SKM-1 (cell line): Measurements from ENCODE around the gene PRIMPOL.
"Not testable (repeated sequence)": the region's sequence is repeated elsewhere in the genome, so short reads cannot be mapped to it uniquely, and the experiment has no call there.

Experiments
- DNase-seq: peaks from one replicate; lab custom pipeline; 2025; ENCODE audit not compliant: unreplicated experiment; lab: John Stamatoyannopoulos, UW

Gene PRIMPOL, protein sequence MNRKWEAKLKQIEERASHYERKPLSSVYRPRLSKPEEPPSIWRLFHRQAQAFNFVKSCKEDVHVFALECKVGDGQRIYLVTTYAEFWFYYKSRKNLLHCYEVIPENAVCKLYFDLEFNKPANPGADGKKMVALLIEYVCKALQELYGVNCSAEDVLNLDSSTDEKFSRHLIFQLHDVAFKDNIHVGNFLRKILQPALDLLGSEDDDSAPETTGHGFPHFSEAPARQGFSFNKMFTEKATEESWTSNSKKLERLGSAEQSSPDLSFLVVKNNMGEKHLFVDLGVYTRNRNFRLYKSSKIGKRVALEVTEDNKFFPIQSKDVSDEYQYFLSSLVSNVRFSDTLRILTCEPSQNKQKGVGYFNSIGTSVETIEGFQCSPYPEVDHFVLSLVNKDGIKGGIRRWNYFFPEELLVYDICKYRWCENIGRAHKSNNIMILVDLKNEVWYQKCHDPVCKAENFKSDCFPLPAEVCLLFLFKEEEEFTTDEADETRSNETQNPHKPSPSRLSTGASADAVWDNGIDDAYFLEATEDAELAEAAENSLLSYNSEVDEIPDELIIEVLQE

DNA sequence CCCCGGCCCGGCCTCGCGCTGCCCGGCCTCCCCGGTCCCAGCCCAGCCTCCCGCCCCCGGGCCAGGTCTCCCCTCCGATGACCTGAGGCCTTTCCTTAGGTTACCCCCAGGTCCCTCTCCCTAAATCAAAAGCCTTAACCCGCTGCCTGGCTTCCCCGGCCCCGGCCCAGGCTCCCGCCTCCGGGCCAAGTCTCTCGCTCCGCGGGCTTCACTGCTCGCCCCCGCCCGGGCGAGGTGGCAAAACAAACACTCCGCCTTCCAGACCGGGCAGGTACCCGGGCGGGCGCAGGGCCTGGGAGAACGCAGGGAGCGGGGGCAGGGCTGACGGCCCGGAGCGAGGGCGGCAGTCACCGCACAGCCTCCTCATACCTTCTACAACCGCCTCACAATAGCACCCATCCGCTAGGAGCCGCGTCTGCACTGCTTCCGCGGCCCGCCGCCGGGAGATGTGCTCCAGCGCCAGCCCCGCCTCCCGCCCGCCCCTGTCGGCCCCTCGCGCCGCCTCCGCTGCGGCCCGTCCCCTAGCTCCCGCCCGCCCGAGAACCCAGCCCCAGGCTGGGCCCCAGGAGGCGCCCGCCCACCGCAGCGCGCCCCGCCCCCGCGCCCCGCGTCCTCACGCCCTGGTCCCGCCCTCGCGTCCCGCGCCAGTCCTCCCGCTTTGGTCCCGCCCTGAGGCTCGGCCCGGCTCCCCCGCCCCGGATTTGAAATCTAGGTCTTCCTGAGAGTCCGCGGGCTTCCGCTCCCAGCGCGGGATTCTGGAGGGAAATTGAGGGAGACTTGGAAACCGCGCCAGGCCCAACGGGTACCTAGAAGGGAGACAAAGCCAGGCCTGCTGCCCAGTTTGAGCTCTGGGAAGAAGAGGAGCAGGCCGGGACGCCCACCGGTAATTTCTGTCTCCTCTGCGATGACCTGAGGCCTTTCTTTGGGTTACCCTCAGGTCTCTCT, at the start of gene PRIMPOL, which contains the start of gene CASP3:
PRIMPOL (plus strand) TSS at position 713 of the 945 bp plus-strand sequence. CDS start 7,403 bp downstream, outside the sequence.
CASP3 (minus strand) TSS at position 422 of the 945 bp plus-strand sequence. CDS start 10,994 bp downstream, outside the sequence.
- DNase-seq = peak; percentile 91

DNA sequence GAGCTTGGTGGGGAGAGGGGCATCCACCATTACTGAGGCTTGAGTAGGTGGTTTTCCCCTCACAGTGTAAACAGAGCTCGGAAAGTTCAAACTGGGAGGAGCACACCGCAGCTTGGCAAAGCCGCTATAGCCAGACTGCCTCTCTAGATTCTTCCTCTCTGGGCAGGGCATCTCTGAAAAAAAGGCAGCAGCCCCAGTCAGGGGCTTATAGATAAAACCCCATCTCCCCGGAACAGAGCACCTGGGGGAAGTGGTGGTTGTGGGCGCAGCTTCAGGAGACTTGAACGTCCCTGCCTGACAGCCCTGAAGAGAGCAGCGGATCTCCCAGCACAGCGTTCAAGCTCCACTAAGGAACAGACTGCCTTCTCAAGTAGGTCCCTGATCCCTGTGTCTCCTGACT, 48.6 kb upstream of the PRIMPOL start:
- not testable (repeated sequence) for DNase-seq

DNA sequence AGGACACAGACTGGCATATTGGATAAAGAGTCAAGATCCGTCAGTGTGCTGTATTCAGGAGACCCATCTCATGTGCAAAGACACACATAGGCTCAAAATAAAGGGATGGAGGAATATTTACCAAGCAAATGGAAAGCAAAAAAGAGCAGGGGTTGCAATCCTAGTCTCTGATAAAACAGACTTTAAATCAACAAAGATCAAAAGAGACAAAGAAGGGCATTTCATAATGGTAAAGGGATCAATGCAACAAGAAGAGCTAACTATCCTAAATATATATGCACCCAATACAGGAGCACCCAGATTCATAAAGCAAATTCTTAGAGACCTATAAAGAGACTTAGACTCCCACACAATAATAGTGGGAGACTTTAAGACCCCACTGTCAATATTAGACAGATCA, 46.7 kb upstream of the PRIMPOL start:
- not testable (repeated sequence) for DNase-seq

DNA sequence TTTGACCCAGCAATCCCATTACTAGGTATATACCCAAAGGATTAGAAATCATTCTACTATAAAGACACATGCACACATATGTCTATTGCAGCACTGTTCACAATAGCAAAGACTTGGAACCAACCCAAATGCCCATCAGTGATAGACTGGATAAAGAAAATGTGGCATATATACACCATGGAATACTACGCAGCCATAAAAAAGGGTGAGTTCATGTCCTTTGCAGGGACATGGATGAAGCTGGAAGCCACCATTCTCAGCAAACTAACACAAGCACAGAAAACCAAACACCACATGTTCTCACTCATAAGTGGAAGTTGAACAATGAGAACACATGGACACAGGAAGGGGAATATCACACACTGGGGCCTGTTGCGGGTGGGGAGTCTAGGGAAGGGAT, 42.1 kb upstream of the PRIMPOL start:
- DNase-seq = not testable (repeated sequence)

DNA sequence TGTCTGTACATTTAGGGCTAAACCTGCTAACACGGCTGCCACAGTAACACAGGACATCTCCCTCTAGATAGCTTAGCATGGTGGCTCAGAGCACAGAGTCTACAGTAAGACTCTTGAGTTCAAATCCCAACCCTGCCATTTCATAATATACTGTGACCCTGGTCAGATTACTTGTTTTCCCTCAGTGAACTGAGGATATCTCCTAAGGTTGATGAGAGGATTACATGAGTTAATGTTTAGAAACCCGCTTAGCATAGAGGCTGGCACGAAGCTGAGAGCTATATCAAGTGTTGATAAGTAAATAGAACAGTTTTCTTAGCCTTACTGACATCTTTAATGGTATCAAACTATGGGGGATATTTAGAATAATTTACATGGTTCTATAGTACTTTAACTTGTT, 37.5 kb upstream of the PRIMPOL start:
- DNase-seq = no peak

DNA sequence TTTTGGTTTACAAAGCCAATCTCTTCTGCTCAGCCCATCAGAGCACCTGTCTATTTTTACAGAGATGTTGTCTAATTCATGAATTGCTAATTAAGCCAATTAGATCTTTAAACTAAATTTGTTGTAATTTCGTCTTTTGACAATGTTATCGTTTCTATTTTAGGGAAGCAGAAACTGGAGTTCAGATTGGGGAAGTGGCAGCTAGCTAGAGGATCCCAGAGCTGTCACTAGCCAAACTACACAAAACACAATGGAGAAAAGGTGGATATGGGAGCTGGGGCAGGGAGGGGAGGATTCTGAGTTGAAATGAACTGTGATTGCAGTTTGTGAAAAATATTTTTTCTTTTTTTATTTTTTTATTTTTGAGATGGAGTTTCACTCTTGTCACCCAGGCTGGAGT, 36.1 kb upstream of the PRIMPOL start:
- no peak for DNase-seq

DNA sequence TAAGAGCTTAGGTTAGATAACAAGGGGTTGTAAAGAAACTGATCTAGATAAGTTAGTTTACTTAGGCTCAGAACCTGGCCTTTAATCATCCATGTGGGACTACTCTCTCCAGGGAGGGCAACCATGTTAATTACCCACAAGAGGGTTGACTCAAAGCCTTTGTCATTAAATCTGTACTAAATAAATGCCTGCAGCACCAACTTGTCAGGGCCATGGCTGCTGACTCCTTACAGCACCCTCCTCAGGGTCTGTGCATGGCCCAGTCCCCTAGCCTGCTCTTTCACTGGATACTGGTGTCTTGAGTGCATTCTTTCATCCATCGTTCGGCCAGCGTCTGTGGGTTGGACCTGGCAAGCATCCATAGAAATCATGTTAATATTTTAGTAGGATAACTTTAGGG, 35.0 kb upstream of the PRIMPOL start:
- DNase-seq = no peak

DNA sequence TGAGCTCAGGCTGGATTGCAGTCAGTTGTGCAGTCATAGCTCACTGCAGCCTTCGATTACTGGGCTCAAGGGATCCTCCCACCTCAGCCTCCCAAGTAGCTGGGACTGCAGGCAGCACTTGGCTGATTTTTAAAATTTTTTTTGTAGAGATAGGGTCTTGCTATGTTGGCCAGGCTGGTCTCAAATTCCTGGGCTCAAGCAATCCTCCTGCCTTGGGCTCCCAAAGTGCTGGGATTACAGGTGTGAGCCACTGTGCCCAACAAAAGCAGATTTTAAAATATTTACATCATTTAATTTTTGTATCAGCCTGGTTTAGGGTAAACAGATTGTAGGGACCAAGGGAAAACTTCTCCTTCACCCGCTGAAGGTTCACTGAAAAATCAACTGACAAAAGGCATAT, 33.4 kb upstream of the PRIMPOL start:
- DNase-seq = not testable (repeated sequence)

DNA sequence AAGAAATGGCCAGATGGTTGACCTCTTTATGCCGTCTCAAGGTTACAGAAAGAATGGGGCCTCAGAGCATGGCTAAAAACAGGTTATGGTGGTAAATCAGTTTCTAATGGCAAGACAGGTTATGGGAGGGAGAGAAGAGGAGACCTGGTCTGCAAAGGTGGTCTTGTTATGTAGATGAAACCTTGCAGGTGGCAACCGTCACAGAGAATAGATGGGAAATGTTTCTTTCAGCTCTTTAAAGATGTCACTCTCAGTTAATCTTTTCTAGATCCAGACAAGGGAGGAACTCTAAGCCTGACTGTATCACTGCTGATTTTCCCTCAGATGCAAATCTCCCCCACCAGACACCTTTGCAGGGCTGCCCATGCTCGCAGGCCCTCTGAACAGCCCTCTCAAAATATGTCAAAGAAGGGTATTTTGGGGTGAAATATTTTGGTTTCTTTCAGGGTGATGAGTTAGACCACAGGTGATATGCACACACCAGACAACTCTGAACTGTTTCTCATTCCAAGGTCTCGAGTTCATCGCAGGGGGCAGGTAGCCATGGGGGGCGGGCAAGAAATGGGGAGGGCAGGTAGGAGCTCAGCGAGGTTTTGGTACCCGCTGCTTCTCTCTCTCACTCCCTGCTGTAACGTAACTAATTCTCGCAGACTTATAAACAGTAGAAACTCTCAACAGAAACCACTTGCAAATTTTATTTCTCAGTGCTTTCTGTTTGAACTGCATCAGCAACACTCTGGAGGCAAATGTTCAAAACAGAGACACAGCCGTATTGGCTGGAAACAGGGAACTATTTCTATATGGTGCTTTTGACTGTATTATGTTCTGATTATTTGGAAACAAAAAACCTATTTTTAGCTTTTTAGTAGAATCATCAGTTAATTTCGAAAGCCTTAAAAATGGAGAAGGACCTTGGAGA, 32.6 kb upstream of the PRIMPOL start:
- DNase-seq = no peak

DNA sequence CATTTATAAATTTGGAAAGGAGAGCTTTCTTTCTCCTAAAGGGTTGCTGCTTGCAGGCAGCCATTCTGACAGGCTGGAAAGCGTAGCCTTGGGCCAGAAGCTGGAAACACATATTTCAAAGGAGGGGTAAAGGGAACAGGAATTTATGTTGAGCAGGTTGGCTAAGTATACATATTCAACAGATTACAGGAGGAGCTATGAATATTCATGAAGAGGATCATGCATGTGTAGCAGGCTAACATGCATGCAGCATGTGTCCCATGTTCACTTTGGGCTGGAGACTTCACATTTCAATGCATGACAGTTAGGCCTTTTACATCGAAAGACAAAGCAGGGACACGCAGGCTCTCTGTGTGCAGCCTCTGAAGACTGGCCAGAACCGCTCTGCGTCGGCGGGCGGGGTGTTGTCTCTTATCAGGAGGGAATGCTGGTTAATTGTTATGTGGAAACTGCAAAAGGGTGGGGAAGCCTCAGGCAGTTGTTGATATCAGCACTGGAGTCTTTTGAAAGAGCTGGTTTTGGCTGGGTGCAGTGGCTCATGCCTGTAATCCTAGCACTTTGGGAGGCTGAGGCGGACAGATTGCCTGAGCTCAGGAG, 31.8 kb upstream of the PRIMPOL start:
- DNase-seq = no peak

DNA sequence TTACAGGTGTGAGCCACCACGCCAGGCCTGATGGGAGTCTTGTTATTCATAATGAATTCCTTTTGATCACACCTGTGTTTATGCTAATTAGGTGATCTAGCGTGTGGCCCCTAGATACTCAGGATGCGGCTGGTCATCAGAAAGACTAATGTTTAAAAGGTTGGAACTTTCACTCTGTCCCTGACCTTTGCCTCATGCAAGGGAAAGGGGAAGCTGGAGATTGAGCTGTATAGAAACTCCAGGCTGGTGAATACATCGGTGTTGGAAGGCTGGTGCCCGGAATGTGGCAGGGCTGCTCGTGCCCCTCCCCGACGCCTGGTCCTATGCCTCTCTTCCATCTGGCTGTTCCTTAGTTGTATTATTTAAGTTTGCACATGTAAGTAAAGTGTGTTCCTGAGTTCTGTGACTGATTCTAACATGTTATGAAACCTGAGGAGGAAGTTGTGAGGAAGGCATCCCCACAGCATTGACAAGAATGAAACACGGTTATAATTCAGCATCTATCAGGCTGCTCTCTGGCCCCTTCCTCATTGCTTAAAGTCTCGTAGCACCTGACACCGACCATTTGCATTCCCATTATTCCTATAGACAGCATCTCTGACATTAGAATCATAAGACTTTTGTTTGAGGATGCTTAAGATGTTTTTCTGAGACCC, 29.2 kb upstream of the PRIMPOL start:
- no peak for DNase-seq

DNA sequence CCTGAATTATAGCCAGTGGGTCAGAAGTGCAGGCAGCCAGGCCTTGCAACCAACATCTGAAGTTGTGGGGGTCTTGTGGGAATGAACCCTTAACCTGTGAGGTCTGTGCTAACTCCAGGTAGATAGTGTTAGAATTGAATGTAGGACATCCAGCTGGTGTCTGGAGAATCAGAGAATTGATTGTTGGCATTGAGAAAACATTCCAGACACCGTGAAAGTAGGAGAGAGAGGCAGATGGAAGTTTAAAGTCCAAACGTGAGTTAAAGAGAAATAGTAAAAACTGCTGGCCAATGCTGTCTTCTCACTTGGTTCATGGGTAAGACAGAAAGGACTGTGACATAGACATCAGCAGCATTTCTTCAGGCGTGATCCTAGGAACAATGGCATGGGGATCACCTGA, 28.0 kb upstream of the PRIMPOL start:
- DNase-seq = no peak

DNA sequence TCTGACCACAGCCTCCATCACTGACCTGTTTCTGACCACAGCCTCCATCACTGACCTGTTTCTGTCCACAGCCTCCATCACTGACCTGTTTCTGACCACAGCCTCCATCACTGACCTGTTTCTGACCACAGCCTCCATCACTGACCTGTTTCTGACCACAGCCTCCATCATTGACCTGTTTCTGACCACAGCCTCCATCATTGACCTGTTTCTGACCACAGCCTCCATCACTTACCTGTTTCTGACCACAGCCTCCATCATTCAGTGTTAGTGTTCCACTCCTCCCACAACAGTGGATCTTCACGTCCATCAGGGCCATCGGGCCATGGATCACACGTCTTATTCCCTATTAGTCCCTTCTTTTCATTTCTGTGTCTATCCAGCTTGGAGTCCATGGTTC, 25.0 kb upstream of the PRIMPOL start:
- not testable (repeated sequence) for DNase-seq

DNA sequence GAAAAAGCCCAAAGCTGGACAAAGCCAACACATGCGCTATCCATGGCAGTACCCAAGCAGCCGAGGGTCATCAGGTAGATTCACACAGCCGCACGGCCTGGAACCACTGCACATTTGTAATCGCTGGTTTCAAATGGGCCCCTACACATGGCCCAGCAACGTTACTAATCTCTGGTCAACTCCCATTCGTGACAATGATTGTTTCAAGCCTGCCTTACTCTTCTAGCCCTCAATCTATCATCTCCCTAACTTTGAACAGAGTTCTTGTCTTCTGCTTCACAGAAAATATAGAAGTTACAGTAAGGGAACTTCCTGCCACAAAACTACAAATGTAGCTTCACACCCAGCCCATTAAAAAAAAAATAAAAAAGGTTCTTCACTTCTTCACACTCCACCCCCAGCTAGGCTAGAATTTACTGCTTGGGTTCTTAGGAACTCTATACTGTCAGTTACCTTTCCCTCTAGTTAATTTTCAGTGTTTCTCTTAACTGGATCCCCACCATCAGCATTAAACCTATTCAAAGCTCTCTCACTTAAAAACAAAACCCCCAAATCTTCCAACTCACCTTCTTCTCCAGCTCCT, 24.5 kb upstream of the PRIMPOL start:
- DNase-seq = no peak

DNA sequence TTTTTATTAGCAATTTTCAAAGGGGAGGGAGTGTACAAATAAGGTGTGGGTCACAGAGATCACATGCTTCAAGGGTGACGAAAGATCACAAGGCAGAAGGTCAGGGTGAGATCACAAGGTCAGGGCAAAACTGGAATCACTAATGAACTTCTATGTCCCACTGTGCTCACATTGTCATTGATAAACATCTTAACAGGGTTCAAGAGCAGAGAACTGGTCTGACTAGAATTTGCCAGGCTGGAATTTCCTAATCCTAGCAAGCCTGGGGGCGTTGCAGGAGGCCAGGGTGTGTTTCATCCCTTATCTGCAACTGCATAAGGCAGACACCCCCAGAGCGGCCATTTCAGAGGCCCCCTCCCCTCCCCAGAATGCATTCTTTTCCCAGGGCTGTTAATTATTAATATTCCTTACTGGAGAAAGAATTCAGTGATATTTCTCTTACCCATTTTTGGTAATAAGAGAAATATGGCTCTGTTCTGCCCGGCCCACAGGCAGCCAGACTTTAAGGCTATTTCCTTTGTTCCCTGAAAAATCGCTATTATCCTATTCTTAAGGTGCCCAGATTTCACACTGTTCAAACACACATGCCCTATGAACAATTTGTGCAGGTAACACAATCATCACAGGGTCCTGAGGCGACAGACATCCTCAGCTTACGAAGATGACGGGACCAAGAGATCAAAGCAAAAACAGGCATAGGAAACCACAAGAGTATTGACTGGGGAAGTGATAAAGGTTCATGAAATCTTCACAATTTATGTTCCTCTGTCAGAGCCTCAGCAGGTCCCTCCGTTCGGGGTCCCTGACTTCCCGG, 23.5 kb upstream of the PRIMPOL start:
- not testable (repeated sequence) for DNase-seq

DNA sequence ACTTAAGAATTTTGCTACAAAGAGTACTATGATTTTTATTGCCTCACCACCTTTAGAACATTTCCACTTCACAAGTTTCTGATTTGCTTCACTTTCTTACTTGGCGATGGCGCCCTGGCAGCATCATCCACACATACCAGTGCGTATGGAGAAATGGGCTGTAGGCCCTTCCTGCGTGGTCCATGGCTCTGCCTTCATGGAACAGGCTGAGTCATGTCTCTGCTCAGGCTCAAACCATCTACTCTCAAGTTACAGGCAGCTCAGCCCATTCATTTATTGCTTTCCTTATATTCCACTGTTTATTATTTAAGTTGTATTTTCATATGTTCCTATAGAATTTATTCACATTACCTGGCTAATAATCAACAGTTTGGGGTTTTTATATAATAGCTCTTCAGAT, 21.4 kb upstream of the PRIMPOL start:
- DNase-seq = no peak

DNA sequence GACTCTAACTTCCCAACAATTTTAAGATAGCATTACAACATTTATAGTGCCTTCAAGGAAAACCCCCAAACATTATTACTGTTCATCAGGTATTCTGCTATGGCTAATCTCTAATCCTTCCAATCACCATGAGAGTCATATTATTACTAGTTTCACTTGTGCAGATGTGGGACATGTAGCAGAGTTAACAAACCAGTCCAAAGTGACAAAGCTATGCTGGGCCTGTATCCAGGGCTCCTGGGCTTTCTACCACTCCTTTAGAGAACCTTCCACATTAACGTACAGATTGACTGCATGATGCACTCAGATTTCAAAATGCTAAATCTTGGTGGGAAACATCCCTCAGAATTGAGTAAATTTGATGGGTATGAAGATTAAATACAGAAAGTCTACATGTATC, 16.7 kb upstream of the PRIMPOL start:
- no peak for DNase-seq

DNA sequence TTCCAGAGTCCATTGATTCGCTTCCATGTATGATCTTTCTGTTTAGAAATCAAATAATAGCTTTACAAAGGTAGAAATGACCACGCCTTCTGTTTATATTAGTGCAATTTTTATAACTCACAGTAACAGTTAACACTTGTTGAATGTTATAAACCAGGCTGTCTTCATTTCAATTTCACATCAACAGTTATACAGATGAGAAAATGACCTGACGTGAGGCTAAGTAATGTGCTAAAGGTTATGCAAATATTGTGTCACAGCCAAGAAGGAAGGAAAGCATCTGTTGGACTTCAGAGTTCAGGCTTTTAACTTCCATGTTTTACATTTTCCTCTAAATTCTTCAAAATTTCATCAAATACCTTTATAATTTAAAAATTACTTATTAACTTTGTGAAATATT, 14.2 kb upstream of the PRIMPOL start:
- DNase-seq = no peak
